Vagina (tissue), 2 donors: ENCODE measurements around the gene PHC2.

Source experiments
- POLR2A ChIP-seq, 2 donors: fragments of 450-650 bp; IDR thresholded peaks; one replicate each; pipeline ENCODE4 v1.6.1; 2017; ENCODE audit warnings: antibody characterized with exemption in 2 of 2, mild to moderate bottlenecking in 2 of 2, moderate library complexity in 2 of 2
- POLR2AphosphoS5 ChIP-seq, 2 donors: sonication (generic); formaldehyde crosslinking; IDR thresholded peaks; one replicate each; pipeline ENCODE4 v1.9.0; 2017; ENCODE audit warnings: antibody characterized with exemption in 2 of 2, mild to moderate bottlenecking in 2 of 2, low read depth in 1 of 2; ENCODE audit not compliant: insufficient read depth in 1 of 2
- TF ChIP-seq, protein P1 (sequence below), 3 experiments: fragments of 450-650 bp in 2 of 3; fragments of 200-600 bp in 1 of 3; sonication (generic) in 1 of 3; IDR thresholded peaks; one replicate each; pipeline ENCODE4 v1.5.1; 2017 to 2019; ENCODE audit warnings: antibody characterized with exemption in 3 of 3, mild to moderate bottlenecking in 2 of 3, moderate library complexity in 2 of 3

DNA sequence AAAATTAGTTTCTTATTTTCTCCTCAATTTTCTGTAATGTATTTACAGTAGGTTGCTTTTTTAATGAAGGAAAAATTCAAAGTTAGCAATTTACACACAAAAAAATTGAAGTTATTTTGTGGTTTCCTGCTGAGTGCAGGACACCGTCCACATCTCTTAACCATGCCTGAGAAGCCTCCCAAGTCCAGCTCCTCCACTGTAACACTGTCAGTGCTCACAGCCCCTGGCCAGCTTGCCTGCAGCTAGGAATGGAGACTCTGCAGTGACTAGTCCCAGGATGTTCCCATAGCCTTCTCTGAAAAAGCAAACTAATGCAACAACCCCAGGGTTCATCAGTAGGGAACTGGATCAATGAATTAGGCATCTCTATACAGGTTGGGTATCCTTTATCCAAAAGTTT lies 113.5 kb downstream of the PHC2 start:
- TF ChIP-seq POLR2A (IDR thresholded peaks at IDR 0.05) (no peak), POLR2AphosphoS5 (IDR thresholded peaks at IDR 0.05; ENCODE audit: insufficient read depth in 1 of 2, low read depth in 1 of 2) (no peak)
- TF ChIP-seq, protein P1, sequence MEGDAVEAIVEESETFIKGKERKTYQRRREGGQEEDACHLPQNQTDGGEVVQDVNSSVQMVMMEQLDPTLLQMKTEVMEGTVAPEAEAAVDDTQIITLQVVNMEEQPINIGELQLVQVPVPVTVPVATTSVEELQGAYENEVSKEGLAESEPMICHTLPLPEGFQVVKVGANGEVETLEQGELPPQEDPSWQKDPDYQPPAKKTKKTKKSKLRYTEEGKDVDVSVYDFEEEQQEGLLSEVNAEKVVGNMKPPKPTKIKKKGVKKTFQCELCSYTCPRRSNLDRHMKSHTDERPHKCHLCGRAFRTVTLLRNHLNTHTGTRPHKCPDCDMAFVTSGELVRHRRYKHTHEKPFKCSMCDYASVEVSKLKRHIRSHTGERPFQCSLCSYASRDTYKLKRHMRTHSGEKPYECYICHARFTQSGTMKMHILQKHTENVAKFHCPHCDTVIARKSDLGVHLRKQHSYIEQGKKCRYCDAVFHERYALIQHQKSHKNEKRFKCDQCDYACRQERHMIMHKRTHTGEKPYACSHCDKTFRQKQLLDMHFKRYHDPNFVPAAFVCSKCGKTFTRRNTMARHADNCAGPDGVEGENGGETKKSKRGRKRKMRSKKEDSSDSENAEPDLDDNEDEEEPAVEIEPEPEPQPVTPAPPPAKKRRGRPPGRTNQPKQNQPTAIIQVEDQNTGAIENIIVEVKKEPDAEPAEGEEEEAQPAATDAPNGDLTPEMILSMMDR (IDR thresholded peaks at IDR 0.05), result no peak
